GM21423 (cell line): Measurements from ENCODE around the gene BEX1.
"Not testable (repeated sequence)": the region's sequence is repeated elsewhere in the genome, so short reads cannot be mapped to it uniquely, and the experiment has no call there.

Experiments
- ATAC-seq: cut with Tn5 transposase; IDR thresholded peaks from one replicate; pipeline ENCODE4 v1.9.1; 2021; ENCODE audit warnings: mild to moderate bottlenecking, moderate library complexity; ENCODE audit not compliant: unreplicated experiment

The BEX1 gene

DNA sequence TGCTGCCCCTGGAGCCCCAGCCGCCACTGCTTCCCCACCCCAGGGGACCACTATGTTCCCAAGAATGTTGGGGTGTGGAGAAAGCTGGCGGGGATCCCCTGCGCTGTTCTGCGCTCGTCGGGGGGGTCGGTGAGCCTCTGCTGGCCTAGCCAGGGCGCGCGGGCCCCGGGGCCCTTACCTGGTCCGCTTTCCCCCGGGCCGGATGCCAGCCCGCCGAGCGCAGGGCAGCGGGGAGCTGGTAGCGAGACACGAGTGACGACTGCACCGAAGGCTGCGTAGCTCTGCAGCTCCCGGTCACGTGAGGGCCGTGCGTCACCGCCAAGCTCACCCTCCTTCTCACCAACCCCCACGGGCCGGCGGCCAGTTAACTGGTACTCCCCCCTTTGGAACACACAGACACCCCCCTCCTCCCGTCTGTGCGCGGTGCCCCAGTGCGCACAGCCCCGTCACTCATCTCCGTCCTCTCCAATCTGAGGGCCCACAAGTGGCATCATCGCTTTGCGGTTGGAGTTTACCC lies at the start of gene BEX1:
TSS of gene BEX1 (minus strand) at position 254 of the 517 bp plus-strand sequence. CDS start 897 bp downstream, outside the sequence.
- no peak for ATAC-seq

DNA sequence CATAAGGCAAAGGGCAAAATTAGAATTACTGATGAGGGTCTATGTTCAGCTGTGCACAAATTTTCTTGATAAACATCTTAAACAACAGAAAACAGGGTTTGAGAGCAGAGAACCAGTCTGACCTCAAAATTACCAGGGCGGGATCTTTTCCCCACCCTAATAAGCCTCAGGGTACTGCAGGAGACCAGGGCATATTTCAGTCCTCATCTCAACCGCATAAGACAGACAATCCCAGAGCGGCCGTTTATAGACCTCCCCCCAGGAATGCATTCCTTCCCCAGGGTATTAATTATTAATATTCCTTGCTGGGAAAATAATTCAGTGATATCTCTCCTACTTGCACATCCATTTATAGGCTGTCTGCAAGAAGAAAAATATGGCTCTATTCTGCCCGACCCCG lies 45.5 kb upstream of the BEX1 start:
- ATAC-seq = not testable (repeated sequence)

DNA sequence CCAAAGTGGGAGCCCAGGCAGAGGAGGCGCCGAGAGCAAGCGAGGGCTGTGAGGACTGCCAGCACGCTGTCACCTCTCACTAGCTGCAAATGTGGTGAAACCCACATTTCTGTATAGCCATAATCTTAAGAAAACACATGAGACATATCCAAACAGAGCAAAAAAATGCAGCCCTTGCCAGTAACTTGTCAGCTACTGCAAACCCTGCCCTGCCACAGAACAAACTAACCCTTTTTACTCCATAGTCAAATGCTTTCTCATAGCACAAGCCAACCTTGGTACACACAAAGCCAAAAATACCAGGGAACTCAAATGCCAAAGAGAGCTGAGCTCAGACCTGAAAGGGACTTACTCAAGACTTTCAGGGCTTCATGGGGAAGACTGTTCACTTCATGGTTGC lies 43.9 kb upstream of the BEX1 start:
- ATAC-seq = no peak

DNA sequence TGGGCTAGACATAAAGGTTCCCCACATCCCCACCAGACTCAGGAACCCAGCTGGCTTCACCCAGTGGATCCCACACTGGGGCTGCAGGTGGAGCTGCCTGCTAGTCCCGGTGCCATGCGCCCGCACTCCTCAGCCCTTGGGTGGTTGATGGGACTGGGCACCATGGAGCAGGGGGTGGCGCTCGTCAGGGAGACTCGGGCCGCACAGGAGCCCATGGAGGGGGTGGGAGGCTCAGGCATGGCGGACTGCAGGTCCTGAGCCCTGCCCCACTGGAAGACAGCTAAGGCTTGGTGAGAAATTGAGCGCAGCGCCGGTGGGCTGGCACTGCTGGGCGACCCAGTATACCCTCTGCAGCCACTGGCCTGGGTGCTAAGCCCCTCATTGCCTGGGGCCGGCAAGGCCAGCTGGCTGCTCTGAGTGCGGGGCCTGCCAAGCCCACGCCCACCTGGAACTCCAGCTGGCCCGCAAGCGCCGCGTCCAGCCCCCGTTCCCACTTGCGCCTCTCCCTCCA lies 43.3 kb upstream of the BEX1 start:
- ATAC-seq = not testable (repeated sequence)

DNA sequence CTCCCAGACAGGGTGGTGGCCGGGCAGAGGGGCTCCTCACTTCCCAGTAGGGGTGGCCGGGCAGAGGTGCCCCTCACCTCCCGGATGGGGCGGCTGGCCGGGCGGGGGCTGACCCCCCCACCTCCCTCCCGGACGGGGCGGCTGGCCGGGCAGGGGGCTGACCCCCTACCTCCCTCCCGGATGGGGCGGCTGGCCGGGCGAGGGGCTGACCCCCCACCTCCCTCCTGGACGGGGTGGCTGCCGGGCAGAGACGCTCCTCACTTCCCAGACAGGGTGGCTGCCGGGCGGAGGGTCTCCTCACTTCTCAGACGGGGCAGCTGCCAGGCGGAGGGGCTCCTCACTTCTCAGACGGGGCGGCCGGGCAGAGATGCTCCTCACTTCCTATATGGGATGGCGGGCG lies 40.4 kb upstream of the BEX1 start:
- ATAC-seq = not testable (repeated sequence)

DNA sequence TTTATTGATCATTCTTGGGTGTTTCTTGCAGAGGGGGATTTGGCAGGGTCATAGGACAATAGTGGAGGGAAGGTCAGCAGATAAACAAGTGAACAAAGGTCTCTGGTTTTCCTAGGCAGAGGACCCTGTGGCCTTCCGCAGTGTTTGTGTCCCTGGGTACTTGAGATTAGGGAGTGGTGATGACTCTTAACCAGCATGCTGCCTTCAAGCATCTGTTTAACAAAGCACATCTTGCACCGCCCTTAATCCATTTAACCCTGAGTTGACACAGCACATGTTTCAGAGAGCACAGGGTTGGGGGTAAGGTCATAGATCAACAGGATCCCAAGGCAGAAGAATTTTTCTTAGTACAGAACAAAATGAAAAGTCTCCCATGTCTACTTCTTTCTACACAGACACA lies 39.9 kb upstream of the BEX1 start:
- not testable (repeated sequence) for ATAC-seq

DNA sequence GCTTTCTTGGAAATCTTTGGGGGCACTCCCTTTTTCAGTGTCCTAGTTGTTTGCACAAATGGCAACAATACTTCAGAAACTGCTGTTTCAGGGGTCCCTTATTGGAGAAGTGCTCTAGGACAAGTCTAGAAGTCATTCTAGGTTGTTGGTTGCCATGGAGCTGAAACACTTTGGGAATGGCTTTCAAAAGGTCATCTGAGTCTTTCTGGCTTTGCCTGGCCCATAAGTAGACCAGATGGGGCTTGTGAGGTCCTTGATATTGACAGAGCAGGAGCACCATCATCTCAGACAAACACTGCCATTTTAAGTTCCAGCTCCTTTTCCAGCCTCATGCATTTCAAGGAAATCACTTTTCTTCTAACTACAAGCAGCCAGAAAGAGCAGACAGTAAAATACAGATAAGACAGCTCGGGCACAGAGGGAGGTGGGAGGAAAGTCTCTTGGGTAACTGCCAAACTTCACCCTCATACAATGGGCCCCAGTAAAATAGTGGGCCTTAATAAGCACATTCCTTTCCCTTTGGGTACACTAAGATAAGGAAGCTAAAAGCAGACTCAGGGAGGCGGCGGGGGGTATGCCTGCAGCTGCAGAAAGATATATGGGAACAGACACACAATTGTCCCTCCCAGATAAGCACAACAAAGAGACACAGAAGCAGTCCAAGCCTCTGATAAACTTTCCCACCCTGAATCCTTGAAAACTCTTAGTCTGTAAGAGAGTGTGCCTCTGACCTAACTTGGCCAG lies 37.5 kb upstream of the BEX1 start:
- no peak for ATAC-seq

DNA sequence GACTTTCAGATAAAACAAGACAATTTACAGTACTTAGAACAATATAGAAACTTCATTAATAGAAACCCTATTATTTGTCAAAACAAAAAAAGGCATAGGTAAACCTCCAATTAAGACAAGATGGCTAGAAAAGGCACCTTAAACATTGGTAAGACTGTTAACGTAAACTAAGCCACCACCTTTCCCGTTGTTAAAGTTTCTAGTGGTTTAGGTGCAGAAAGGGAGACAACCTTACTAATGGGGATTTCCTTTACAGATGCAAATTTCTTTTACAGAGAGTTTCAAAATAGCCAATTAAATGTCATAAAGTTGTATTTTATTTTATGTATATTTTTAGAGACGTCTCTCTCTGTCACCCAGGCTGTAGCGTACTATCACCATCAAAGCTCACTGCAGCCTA lies 36.5 kb upstream of the BEX1 start:
- ATAC-seq = no peak

DNA sequence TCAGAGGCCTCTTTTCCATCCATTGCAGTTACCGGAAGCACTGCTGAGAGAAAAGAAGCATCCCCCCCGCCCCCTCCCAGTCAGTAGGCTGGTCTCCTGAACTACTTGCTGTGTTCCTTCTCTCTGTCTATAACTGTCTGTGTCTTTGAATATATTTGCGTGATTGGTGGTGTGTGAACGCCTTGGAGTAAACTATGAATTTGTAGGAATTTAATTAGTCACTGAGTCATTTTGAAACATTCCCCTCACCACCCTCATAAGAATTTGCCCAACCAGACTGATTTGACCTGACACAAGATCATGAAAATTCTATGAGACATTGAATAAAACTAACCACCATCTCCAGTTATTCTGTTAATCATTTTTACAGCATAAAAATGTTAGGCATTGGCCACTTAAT lies 35.7 kb upstream of the BEX1 start:
- ATAC-seq = no peak

DNA sequence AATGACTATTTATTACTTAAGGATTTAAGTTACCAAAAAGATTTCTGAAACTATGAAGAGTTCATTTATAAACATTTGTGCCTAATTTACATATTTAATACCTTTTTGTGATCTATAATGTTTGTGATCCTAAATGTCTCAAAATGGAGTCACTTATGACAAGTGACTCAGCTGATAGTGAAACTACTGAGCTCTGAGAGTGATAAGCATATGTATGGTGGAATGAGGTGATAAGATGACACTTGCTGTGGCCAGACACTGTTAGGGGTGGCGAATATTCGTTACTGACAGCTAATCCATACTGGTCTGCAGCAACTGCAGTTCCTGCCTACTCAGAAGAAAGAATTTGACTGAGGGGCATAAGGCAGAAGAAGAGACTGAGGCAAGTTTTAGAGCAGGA lies 34.5 kb upstream of the BEX1 start:
- no peak for ATAC-seq

DNA sequence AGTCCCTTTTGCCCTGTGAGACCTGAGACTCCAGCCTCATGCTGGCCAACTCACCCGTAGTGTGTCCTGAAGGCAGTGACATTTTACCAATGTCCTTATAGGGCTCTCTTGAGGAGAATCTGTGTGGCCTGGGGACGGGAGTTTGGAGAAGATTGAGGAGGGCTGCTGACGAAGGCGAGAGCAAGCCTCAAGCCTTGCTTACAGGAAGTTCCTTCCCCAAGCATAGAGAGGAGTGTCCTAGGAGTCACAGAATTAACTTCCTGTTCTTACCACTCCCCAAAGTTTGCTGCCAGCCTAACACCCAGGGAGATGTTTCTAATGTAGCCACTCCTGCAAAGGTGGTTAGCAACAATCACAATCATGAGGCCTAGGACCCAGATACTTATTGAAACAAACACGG lies 29.0 kb upstream of the BEX1 start, which contains the start of gene NXF3:
TSS of gene NXF3 (minus strand) at position 202 of the 400 bp plus-strand sequence. CDS start at position 82, 120 bp downstream.
- no peak for ATAC-seq

DNA sequence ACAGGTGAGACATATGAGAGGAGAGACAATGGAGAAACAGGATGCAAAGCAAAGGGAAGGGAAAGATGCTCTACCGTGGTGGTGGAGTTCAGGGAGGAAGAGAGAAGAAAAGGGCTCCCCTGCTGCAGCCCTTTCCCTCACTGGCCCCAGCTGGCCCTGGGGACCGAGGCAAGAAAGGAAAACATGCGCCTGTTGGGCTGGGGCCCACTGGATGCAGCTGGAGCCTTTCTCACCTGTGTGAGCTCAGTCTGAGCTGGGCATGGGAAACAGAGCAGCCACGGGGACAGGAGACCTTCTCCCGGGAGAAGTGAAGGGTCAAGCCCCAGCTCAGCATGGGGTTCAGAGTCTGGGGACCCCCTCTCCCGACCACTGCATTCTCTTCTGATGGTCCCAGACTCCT lies 17.1 kb upstream of the BEX1 start:
- ATAC-seq = no peak

DNA sequence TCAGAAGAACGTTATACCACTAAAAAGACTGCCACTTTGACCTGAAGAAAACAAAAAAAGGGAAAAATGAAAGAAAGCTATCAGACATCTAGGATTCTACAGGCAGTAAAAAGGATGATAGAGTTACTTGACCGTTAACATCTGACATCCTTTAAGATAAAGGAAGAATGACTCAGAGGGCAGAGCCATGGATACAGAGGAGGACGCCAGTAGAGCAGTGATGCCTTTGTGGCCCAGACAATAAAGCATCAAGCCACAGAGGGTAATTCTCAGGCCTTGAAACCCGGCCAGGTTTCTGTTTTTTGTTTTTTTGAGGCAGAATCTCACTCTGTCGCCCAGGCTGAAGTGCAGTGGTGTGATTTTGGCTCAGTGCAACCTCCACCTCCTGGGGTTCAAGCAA lies 9.5 kb upstream of the BEX1 start:
- ATAC-seq = no peak

DNA sequence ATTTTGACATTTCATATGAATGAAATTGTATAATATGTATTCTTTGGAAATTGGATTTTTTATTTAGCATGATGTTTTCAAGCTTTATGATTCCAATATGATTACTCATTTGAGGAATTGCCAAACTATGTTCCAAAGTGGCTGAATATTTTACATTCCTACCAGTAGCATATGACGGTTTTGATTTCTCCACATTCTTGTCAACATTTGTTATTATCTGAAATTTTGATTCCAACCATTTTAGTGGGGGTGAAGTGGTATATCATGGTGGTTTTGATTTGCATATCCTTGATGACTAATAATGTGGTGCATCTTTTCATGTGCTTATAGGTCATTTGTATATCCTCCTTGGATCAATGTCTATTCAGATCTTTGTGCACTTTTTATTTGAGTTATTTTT lies 2.6 kb upstream of the BEX1 start:
- no peak for ATAC-seq

DNA sequence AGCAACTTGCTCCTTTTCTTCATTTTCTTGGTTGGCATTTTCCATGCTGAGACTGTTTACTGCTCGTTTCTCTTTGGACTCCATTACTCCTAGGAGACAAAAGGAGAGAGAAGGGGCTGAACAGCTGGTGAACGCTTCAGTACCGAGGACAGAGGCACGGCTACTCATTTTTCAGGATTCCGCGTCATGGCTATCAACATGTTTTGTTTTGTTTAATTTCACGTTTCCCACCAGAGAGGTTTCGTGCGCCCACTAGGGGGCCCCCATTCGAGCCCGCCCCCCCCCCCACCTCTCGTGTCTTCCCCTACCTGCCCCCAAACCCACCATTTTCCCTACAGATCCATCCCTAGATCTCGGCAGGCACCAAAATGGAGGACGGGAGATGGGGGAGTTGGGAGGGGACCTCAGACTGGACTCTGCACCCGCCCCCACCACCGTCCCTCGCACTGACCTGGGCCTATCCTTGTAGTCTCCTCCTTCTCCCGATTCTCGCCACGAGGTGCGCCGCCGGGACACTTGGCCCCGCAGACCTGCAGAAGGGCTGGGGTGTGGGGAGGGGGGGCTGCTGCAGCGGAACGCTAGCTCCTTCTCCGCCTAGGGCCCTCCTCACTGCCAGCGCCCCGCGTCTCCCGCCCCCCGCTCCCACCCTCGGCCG lies 653 bp downstream of the BEX1 start:
- ATAC-seq = no peak

DNA sequence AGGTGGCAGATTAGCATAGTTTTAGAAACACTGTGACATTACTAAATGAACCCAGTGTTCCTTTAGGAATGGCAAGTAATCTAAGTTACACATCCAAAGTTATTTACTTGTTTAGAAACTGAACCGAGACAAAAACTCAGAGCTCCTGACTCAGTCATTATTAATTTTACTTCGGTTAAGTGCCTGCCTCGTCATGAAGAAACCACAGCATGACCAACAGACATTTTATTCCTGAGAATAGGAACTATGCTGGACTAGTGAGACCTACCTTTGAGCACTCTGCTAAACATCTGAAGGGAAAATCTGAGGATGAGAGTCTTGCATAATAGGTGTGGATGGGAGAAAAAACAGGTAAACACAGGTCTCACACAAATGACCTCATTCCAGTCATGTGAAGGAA lies 2.5 kb downstream of the BEX1 start:
- no peak for ATAC-seq

DNA sequence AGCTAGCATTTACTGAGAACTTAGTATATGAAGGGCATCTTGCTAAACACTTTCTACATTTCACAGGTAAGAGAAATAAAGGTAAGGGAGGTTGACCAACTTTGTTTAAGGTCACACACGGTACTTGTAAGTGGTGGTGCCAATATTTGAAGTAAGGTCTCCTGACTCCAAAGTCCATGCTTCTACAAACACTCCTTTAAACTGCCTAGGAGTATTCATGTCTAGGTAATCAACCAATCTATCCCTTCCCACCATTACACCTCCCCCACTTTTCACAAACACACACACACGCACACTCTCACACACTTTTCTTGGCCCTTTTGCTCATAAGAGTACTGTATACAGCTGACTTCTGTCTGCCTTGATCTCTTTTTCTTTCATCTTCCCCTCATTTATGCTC lies 7.1 kb downstream of the BEX1 start:
- no peak for ATAC-seq

DNA sequence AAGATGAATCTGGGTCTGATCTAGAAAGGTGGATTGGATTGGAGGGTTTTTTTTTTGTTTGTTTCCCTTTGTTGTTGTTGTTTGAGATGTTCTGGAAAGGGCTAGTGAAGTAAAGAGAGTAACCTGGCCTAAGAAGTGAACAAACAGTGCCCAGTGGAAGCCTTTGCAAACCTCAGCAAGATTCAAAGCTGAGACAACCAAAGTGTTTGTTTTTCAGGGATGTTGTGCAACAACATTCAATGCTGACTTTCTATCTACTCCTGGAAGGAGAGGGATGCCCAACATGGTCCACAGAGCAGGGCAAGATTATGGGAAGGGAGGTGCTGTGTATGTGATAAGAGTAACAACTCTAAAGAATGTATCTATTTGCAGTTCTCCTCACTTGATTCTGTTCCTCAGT lies 11.3 kb downstream of the BEX1 start:
- no peak for ATAC-seq

DNA sequence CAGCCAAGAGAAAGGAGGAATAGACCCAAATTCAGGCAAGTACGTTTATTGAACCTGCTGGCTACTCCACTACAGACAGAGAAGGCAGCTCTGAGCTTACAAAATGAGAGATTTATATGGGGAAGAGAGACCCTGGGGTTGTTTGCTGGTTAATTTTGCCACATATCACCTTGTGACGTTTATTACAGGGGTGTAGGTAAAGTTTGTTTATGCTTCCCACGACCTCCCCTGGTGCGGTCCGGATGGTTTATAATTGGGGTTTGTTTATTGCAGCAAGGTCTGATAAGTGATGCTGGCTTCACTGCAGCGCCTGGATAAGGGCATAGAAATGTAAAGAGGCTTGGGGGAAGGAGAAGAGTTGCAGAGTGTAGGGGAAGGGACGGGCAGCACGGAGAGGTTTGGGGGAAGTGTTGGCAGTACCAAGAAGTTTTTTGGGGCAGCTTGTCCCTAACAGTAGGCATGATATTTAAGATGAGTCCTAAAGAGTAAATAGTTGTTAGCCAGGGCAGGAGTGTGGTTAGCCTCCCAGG lies 12.6 kb downstream of the BEX1 start:
- no peak for ATAC-seq

DNA sequence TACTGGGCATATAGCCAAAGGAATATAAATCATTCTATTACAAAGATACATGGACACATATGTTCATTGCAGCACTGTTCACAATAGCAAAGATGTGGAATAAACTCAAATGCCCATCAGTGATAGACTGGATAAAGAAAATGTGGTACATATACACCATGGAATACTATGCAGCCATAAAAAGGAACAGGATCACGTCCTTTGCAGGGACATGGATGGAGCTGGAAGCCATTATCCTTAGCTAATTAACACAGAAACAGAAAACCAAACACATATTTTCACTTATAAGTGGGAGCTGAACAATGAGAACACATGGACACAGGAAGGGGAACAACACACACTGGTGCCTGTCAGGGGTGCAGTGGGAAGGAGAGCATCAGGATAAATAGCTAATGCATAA lies 30.6 kb downstream of the BEX1 start:
- ATAC-seq = not testable (repeated sequence)

DNA sequence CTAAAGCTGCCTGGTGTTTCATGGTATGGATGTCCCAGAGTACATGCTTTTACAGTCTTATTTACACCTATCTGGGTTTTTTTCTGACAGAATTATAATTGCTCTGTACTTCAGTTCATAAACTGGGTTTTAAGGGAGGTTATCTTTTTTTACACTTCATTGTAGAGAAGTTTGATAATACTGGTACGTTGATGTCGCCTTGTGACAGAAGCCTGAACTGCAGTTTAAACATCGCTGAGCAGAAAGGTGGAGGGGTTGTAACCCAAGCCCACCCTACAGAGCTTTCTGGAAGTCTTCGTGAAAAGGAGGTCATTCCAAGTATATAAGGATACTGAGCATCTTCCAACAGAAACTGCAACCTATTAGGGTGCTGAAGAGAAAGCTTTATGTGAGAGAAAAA lies 46.4 kb downstream of the BEX1 start:
- no peak for ATAC-seq

DNA sequence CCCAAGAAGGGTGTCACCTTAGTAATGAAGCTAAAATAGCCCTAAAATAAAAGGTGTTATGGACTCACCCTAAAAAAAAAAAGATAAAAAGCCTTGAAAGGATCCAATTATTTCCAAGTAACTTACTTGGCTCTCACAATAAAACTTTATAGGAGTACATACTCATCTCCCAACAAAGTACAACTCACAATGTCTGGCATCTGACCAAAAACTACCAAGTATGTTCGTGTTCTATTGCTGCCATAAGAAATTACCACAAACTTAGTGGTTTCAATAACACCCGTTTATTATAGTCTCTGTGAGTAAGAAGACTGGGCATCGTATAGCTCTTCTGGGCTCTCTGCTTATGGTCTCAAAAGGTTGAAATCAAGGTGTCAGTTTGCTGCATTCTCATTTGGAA lies 51.0 kb downstream of the BEX1 start:
- no peak for ATAC-seq
